Superior temporal gyrus (tissue), 1 donor: ENCODE measurements around the gene RHOA.

Source experiments
- DNase-seq: peaks from one replicate; pipeline ENCODE4 v3.0.0-alpha.2; 2016; ENCODE audit errors: extremely low spot score

The RHOA gene

GRCh38 chr3:49411968-49412631, at the start of gene RHOA, which contains the start of gene TCTA:
TSS of gene RHOA (minus strand) at chr3:49411976. CDS start at chr3:49375589, 36,387 bp downstream.
TSS of gene TCTA (plus strand) at chr3:49412423. CDS start at chr3:49412427, 4 bp downstream.
- DNase-seq: peak; percentile 100

GRCh38 chr3:49460956-49461355, 49.2 kb upstream of the RHOA start:
- DNase-seq: no peak

GRCh38 chr3:49460188-49460890, 48.6 kb upstream of the RHOA start:
- DNase-seq: no peak

GRCh38 chr3:49456466-49456865, 44.7 kb upstream of the RHOA start:
- no peak for DNase-seq

- DNase-seq: no peak
These were observed 43.3 kb upstream of the RHOA start for GRCh38 chr3:49454898-49455681.

- DNase-seq: no peak
These were observed 42.7 kb upstream of the RHOA start for GRCh38 chr3:49454458-49454857.

- no peak for DNase-seq
These were observed 41.8 kb upstream of the RHOA start for GRCh38 chr3:49453621-49454020.

GRCh38 chr3:49445391-49445790, 33.6 kb upstream of the RHOA start:
- no peak for DNase-seq

GRCh38 chr3:49434731-49435130, 23.0 kb upstream of the RHOA start:
- DNase-seq: no peak

GRCh38 chr3:49428752-49429080, 16.9 kb upstream of the RHOA start:
- no peak for DNase-seq

GRCh38 chr3:49427586-49427985, 15.8 kb upstream of the RHOA start:
- DNase-seq: no peak

GRCh38 chr3:49424816-49425215, 13.0 kb upstream of the RHOA start:
- DNase-seq: no peak

GRCh38 chr3:49422379-49423248, 10.8 kb upstream of the RHOA start, which contains the start of gene AMT:
TSS of gene AMT (minus strand) at chr3:49422473. CDS start at chr3:49422450, 23 bp downstream.
- DNase-seq: no peak

GRCh38 chr3:49421890-49422378, 10.2 kb upstream of the RHOA start:
- DNase-seq: no peak

- no peak for DNase-seq
These were observed 5.8 kb upstream of the RHOA start for GRCh38 chr3:49417516-49418120.

GRCh38 chr3:49416867-49417266, 5.1 kb upstream of the RHOA start:
- DNase-seq: no peak

- DNase-seq: no peak
These were observed 4.3 kb upstream of the RHOA start for GRCh38 chr3:49415931-49416601.

- DNase-seq: no peak
These were observed 3.0 kb upstream of the RHOA start for GRCh38 chr3:49414753-49415152.

- no peak for DNase-seq
These were observed 1.6 kb upstream of the RHOA start for GRCh38 chr3:49413338-49413734.

GRCh38 chr3:49412632-49413337, 1.0 kb upstream of the RHOA start:
- no peak for DNase-seq
